ENCODE data around the gene PLXDC1. TPM values are rescaled to one million over a fixed set of nuclear protein-coding genes. Genes with fewer than 3 reads are reported as not detected.

Gene PLXDC1
- 0.09 to 0.41 TPM (median 0.27 TPM) in 5 replicates for total RNA-seq (2022; extraction: Qiagen RNA extraction)

GRCh38 chr17:39151150-39151942 lies at the start of gene PLXDC1:
Gene PLXDC1, minus strand, starts transcription at chr17:39151637. Its CDS starts 200 bp downstream, at chr17:39151437.

DNA sequence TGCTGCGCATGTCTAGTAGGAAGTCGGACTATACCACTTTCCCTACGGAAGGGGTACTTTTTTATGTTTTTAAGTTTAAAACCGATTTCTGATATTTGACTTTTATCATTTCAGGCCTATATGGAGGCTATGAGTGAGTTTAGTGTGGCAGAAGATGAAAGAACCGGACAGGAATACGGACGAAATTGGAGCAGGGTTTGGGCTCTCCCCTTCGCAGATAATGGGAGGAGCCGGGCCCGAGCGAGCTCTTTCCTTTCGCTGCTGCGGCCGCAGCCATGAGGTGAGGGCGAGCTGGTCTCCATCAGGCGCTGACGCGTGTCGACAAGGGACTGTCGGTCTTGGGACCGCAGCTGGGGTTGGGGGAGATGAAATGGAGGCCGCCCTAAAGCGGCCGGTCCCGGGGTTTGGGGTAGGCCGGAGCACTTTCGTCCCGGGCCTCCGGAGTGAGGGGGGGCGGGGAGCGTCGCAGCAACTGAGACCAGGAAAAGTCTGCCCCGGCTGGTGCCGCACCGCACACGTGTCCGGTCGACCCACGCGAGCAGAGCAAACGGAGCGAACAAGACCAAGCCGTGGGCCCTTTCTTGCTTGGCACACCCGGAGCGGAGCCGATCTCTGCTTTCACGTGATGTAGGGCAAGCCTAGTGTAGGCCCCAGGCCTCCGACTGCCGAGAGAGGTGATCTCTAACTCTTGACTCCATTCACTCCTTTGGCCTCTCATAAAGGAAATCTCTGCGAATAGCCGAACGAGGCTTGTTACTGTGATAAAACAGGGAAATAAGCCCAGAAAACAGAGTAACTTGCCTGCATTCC lies 48.8 kb upstream of the PLXDC1 start, which contains the start of gene RPL19:
Gene RPL19 (plus strand): TSS at position 214 of the 810 bp plus-strand sequence. CDS start 62 bp downstream, at position 276.

DNA sequence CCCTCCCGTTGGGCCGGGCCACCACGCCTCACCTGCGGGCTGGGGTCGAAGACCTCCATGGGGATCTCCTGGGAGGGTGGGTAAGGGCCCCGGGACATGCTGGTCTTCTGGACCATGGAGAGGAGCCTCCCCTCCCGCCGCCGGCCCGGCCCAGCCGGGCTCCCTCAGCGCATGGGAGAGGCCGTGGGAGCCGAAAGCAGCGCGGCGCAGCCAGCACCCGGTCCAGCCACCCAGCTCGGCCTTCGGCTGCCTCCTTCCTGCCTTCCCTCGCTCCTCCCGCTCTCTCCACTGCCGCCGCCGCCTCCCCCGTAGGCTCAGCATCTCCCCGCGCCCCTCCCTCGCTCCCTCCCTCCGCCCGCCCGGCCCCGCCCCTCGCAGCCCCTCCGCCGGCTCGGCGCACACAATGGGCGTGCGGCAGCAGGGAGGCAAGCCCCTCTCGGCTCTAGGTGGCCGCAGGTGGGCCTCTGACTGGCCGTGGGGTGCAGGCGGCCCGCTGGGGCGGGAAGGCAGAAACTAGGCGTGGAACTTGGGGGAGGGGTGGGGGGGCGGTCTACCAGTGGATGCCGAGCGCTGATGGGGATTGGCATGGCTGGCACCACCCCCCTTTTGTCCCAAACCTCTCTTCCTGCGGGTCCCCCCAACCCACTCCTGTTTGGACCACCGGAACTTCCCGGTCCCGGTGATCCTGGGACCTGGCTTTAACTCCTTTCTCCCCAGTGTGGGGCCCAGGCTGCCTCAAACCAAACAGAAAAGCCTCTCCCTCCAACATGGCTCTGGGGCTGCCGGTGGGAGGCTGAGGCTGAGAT lies 46.1 kb upstream of the PLXDC1 start, which contains the start of gene CACNB1:
Gene CACNB1 (minus strand): TSS at position 290 of the 806 bp plus-strand sequence. CDS start 174 bp downstream, at position 116.

DNA sequence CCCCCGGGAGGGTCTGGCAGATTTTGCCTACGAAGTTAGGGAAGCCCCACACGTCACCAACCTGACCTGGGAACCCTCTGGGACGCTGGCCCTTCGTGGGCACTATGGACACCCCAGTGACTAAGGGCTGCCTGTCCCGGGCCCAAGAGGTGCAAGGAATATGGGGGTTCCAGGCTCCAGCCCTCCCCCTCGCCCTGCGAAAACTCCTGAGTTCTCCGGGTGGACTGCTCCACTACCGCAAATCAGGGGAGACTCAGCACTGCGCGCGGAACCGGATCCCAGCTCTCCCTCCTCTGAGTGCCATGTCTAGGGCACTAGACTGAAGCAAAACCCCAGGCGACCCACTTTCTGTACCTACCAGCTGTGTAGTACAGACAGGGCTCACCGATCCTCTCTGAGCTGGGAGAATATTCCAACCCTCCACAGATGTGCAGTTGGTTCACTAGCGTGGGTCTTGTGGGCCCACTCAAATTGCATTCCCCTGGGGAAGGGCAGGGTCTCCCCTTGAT lies 14.5 kb upstream of the PLXDC1 start, which contains the start of gene ARL5C:
Gene ARL5C (minus strand): TSS at position 321 of the 509 bp plus-strand sequence. CDS start 401 bp downstream, outside the sequence.

Other genes starting within 250 kb of the PLXDC1 start
- not detected in 5 replicates for gene FBXO47, start 184.2 kb downstream of the PLXDC1 start, total RNA-seq (2022; extraction: Qiagen RNA extraction)
- gene ARL5C, start 14.5 kb upstream of the PLXDC1 start, total RNA-seq (2022; extraction: Qiagen RNA extraction), result not detected in 5 replicates
- gene CACNB1, start 46.0 kb upstream of the PLXDC1 start, total RNA-seq (2022; extraction: Qiagen RNA extraction), result 3.8 to 6.6 TPM (median 5.8 TPM) in 5 replicates
- gene RPL19, start 48.6 kb upstream of the PLXDC1 start, total RNA-seq (2022; extraction: Qiagen RNA extraction), result 3,739 to 4,126 TPM (median 4,064 TPM) in 5 replicates
- gene STAC2, start 74.3 kb upstream of the PLXDC1 start, total RNA-seq (2022; extraction: Qiagen RNA extraction), result 0.25 to 0.40 TPM (median 0.38 TPM) in 5 replicates
- 6.5 to 9.1 TPM (median 8.7 TPM) in 5 replicates for gene FBXL20, start 250.0 kb upstream of the PLXDC1 start, total RNA-seq (2022; extraction: Qiagen RNA extraction)